Esophagus muscularis mucosa (tissue), 4 donors: ENCODE measurements around the gene TBX18. TPM values are rescaled to one million over a fixed set of nuclear protein-coding genes. Genes with fewer than 3 reads are reported as not detected.

ENCODE experiments used
- DNase-seq: peaks from one replicate; pipeline ENCODE4 v3.0.0-alpha.2; 2017; ENCODE audit errors: extremely low spot score
- H3K27ac ChIP-seq, 4 donors: fragments of 200-600 bp; sonication (generic); replicated peaks in 1 of 4; 1 replicate in 3 of 4; 2 replicates in 1 of 4; pipeline ENCODE4 v1.5.1; 2016 to 2019; ENCODE audit warnings: mild to moderate bottlenecking in 1 of 4
- H3K27me3 ChIP-seq, 4 donors: fragments of 200-600 bp; sonication (generic); one replicate each; pipeline versions ENCODE4 v1.5.1 to v1.6.0; 2016 to 2019
- H3K36me3 ChIP-seq, 4 donors: fragments of 200-600 bp; sonication (generic); one replicate each; pipeline ENCODE4 v1.5.1; 2016 to 2019
- H3K4me1 ChIP-seq, 4 donors: fragments of 200-600 bp; sonication (generic); one replicate each; pipeline ENCODE4 v1.5.1; 2016 to 2019
- H3K4me3 ChIP-seq, 4 donors: fragments of 200-600 bp; sonication (generic); 1 replicate in 2 of 4; 2 replicates in 2 of 4; pipeline ENCODE4 v1.5.1; 2016 to 2019; ENCODE audit warnings: mild to moderate bottlenecking in 4 of 4, moderate library complexity in 1 of 4
- H3K9me3 ChIP-seq, 4 donors: fragments of 200-600 bp; sonication (generic); 1 replicate in 3 of 4; 2 replicates in 1 of 4; pipeline ENCODE4 v1.5.1; 2016 to 2019
- CTCF ChIP-seq, 3 experiments: fragments of 200-600 bp in 2 of 3; fragments of 450-650 bp in 1 of 3; sonication (generic) in 2 of 3; IDR thresholded peaks; one replicate each; pipeline ENCODE4 v1.5.1; 2017 to 2019; ENCODE audit warnings: antibody characterized with exemption in 3 of 3, mild to moderate bottlenecking in 2 of 3, moderate library complexity in 1 of 3
- EP300 ChIP-seq: sonication (generic); formaldehyde crosslinking; IDR thresholded peaks from one replicate; pipeline ENCODE4 v1.6.1; 2017; ENCODE audit warnings: antibody characterized with exemption
- POLR2A ChIP-seq: fragments of 450-650 bp; IDR thresholded peaks from one replicate; pipeline ENCODE4 v1.6.1; 2017; ENCODE audit warnings: antibody characterized with exemption, moderate library complexity, mild to moderate bottlenecking, low read depth
- POLR2AphosphoS5 ChIP-seq, 2 donors: sonication (generic); formaldehyde crosslinking; IDR thresholded peaks; one replicate each; pipeline ENCODE4 v1.6.1; 2017; ENCODE audit warnings: antibody characterized with exemption in 2 of 2
- WGBS: methylation state at CpG from one replicate; pipeline ENCODE4 v1.1.5; 2018; 5-methylcytosine and 5-hydroxymethylcytosine counted together
- intact Hi-C: fragments of 100-400 bp; cut with DNase I; formaldehyde crosslinking; loops from one replicate; pipeline ENCODE4 v1.15.1; 2023
- total RNA-seq, 4 donors: library from RNA; depleted of rRNA; stranded (reverse); fragments of >200 nt; gene quantifications; one replicate each; pipeline versions ENCODE4 v1.1.0 to v1.2.1, GENCODE V29; 2016

The TBX18 gene
- total RNA-seq, 4 donors from 2014 or later = 8.7 to 17.4 (median 11.2) TPM

- no peaks in the 10 kb centered on the region for H3K9me3 ChIP-seq
- H3K27ac ChIP-seq = no peak overlapping the region
- no peaks in the 10 kb centered on the region for H3K36me3 ChIP-seq
- H3K27me3 ChIP-seq = peaks cover 12 to 100% (median 73%) of the 10 kb centered on the region in 4 donors
- intact Hi-C loops = no loop called here
- peak overlapping the region; percentile 47 to 62 (median 52) for H3K4me3 ChIP-seq
- H3K4me1 ChIP-seq = peaks cover 9 to 21% (median 20%) of the 10 kb centered on the region in 4 donors
- WGBS = 8% methylated on average over 5 of the region's 14 CpGs
- DNase-seq = no peak
- TF ChIP-seq CTCF (IDR thresholded peaks at IDR 0.05) = no peak
- TF ChIP-seq POLR2AphosphoS5 (IDR thresholded peaks at IDR 0.05) = no peak
- TF ChIP-seq EP300 = no peak
- TF ChIP-seq POLR2A = no peak
Measured at GRCh38 chr6:84773133-84773430, 8.7 kb upstream of the TBX18 start.

- Histone ChIP-seq H3K27ac (no peak overlapping the region), H3K27me3 (peaks cover 12 to 100% (median 77%) of the 10 kb centered on the region in 4 donors), H3K9me3 (no peaks in the 10 kb centered on the region), H3K4me1 (peaks cover 9 to 21% (median 20%) of the 10 kb centered on the region in 4 donors), H3K4me3 (no peak overlapping the region), H3K36me3 (no peaks in the 10 kb centered on the region)
- DNase-seq = no peak
- intact Hi-C loops = no loop called here
- TF ChIP-seq POLR2AphosphoS5 (IDR thresholded peaks at IDR 0.05) (no peak), CTCF (IDR thresholded peaks at IDR 0.05) (no peak), EP300 (no peak), POLR2A (no peak)
- 11% methylated on average over 35 of the region's 35 CpGs for WGBS
Measured at GRCh38 chr6:84772428-84773132, 8.2 kb upstream of the TBX18 start.

GRCh38 chr6:84771756-84772356, 7.5 kb upstream of the TBX18 start:
- no peak for DNase-seq
- Histone ChIP-seq H3K9me3 (no peaks in the 10 kb centered on the region), H3K4me3 (no peak overlapping the region), H3K27ac (no peak overlapping the region), H3K27me3 (peaks cover 12 to 100% (median 82%) of the 10 kb centered on the region in 4 donors), H3K36me3 (no peaks in the 10 kb centered on the region), H3K4me1 (peaks cover 9 to 21% (median 20%) of the 10 kb centered on the region in 4 donors)
- TF ChIP-seq CTCF (IDR thresholded peaks at IDR 0.05) (no peak), EP300 (no peak), POLR2AphosphoS5 (IDR thresholded peaks at IDR 0.05) (peak in 1 of 2 donors; percentile 11), POLR2A (no peak)
- 13% methylated on average over 16 of the region's 16 CpGs for WGBS
- intact Hi-C loops = no loop called here

DNA sequence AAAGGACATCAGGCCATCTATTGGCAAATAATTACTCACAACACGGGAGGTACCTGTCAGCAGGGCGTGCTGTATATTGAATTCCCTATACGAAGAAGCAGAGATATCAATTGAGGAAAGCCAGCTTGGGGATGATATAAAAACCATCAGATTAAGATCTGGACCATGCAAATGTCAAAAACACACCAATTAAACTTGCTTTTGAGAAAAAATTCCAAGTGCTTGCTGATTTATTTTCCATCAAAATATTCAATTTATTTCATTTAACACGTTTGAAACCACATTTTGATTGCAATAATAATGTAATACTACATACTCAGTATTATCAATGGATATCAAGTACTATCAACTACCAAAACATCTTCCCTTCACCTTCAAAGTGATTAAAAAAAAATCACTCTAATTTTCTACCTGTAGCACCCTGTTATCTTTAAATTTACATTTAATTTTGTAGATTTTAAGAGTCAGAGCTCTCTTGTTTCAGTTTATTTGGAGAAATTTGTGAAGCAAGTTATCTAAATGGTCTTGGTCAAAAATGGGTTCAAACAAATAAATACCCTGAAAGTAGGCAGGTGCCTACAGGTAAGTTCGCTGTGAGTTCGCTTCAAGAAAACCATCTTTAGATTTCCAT, 6.8 kb upstream of the TBX18 start:
- no peaks in the 10 kb centered on the region for H3K9me3 ChIP-seq
- peaks cover 12 to 100% (median 88%) of the 10 kb centered on the region in 4 donors for H3K27me3 ChIP-seq
- DNase-seq = no peak
- no peaks in the 10 kb centered on the region for H3K36me3 ChIP-seq
- WGBS = 21% methylated on average over 6 of the region's 6 CpGs
- H3K4me1 ChIP-seq = peaks cover 9 to 24% (median 21%) of the 10 kb centered on the region in 4 donors
- TF ChIP-seq POLR2A (no peak), POLR2AphosphoS5 (IDR thresholded peaks at IDR 0.05) (no peak), EP300 (no peak), CTCF (IDR thresholded peaks at IDR 0.05) (no peak)
- no peak overlapping the region for H3K4me3 ChIP-seq
- no peak overlapping the region for H3K27ac ChIP-seq
- intact Hi-C loops = no loop called here
